Ectodermal cell (in vitro differentiated cells): ENCODE data around the gene NMRK1.

Experiments used
- H3K27ac ChIP-seq: 2 replicates; pipeline ENCODE4 v1.7.0; 2013; ENCODE audit warnings: mild to moderate bottlenecking, low read depth, low read length; ENCODE audit not compliant: insufficient read depth, poor library complexity, severe bottlenecking
- H3K27me3 ChIP-seq: 2 replicates; pipeline ENCODE4 v1.7.0; 2013; ENCODE audit warnings: mild to moderate bottlenecking, low read length; ENCODE audit not compliant: insufficient read depth, control insufficient read depth, poor library complexity, severe bottlenecking
- H3K36me3 ChIP-seq: one replicate; pipeline ENCODE4 v1.7.0; 2013; ENCODE audit warnings: low read length; ENCODE audit not compliant: control insufficient read depth, insufficient read depth
- H3K4me1 ChIP-seq: one replicate; pipeline ENCODE4 v1.7.0; 2013; ENCODE audit warnings: low read length; ENCODE audit not compliant: control insufficient read depth, insufficient read depth
- H3K4me3 ChIP-seq: 2 replicates; pipeline ENCODE4 v1.7.0; 2013; ENCODE audit warnings: low read depth, low read length, control low read depth; ENCODE audit not compliant: insufficient read depth
- H3K9me3 ChIP-seq: 2 replicates; pipeline ENCODE4 v1.7.0; 2013; ENCODE audit warnings: mild to moderate bottlenecking, low read length, moderate library complexity; ENCODE audit not compliant: control insufficient read depth
- WGBS, 2 experiments: methylation state at CpG; one replicate each; pipeline ENCODE4 v1.1.7; 2013; ENCODE audit warnings: missing lambda C conversion rate in 2 of 2; 5-methylcytosine and 5-hydroxymethylcytosine counted together

The NMRK1 gene

DNA sequence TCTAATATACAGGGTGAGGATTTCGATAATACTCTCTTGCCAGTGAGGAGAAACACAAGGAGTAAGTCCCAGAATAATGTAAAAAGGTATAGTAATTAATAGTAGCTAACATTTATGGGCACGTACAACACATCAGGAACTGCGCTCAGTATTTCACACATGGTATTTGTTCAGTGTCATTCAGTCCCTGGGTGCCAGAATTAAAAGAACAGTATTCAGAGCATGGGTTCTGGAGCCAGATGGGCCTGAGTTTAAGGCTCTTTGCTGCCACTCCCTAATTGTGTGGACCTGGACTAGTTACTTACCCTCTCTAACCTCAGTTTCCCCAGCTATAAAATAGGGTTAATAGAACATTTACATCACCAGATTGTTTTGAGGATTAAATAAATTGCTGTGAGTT, 16.7 kb upstream of the NMRK1 start:
- Histone ChIP-seq H3K9me3 (no peaks in the 10 kb centered on the region), H3K4me3 (no peak overlapping the region), H3K4me1 (no peaks in the 10 kb centered on the region), H3K36me3 (no peaks in the 10 kb centered on the region), H3K27me3 (no peaks in the 10 kb centered on the region), H3K27ac (no peak overlapping the region)
- WGBS, 2 experiments = 91 to 98% methylated on average over 3 of the region's 3 CpGs

DNA sequence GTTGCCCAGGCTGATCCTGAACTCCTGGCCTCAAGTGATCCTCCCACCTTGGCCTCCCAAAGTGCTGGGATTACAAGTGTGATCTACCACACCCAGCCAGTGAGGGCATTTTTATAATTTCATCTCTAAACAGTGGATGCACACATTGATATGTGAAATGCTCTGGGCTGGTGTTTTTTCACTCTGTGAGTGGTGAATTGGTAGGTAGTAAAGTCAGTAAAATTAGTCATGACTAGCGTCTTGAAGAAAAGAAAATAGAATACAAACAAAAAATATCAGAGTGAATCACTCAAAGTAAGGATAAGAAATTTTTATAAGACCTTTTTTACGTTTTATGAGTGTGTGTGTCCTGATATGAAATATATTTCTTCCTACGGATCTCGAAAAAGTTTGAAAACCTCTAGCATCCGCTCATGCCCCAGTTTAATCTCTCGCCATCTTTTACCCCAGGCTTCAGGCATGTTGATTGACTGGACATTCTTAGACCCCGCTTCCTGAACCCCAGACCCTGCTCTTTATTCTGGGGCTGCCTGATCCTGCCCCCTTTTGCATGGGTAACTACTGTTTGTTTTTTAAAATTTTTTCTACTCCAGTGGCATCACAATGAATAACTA, 14.3 kb upstream of the NMRK1 start:
- H3K27ac ChIP-seq = no peak overlapping the region

GRCh38 chr9:75101004-75101588, 13.1 kb upstream of the NMRK1 start:
- Histone ChIP-seq H3K9me3 (no peaks in the 10 kb centered on the region), H3K4me1 (no peaks in the 10 kb centered on the region), H3K27me3 (no peaks in the 10 kb centered on the region), H3K27ac (no peak overlapping the region), H3K36me3 (no peaks in the 10 kb centered on the region), H3K4me3 (no peak overlapping the region)
- 82 to 89% methylated on average over 9 of the region's 9 CpGs for WGBS, 2 experiments

More for the DNA sequence above, 14.3 kb upstream of the NMRK1 start:
- H3K4me1 ChIP-seq = no peaks in the 10 kb centered on the region
- 93 to 95% methylated on average over 6 to 7 of the region's 7 CpGs for WGBS, 2 experiments
- no peaks in the 10 kb centered on the region for H3K27me3 ChIP-seq
- H3K4me3 ChIP-seq = no peak overlapping the region
- H3K9me3 ChIP-seq = no peaks in the 10 kb centered on the region
- no peaks in the 10 kb centered on the region for H3K36me3 ChIP-seq

DNA sequence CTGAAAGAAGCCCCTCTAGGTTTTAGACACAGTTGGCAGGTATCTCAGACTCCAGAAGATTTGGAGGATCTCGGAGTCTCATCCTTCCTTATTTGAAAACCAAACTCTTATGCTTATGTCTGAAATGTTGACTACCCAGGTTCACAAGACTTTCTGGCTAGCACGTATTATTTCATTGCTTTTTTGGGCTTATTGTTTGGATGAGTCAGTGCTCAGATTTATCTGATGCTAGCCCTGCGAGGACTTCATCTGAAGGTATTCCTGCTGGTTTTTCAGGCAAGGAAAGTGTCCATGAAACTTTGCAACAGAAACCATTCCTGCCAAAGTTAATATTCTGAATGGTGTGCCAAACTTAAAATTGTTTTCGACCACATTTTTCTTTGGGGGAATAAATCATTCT, 8.8 kb upstream of the NMRK1 start:
- H3K4me3 ChIP-seq = no peak overlapping the region
- no peaks in the 10 kb centered on the region for H3K9me3 ChIP-seq
- H3K27me3 ChIP-seq = no peaks in the 10 kb centered on the region
- no peaks in the 10 kb centered on the region for H3K4me1 ChIP-seq
- H3K27ac ChIP-seq = no peak overlapping the region
- H3K36me3 ChIP-seq = no peaks in the 10 kb centered on the region
- 88 to 96% methylated on average over 4 of the region's 4 CpGs for WGBS, 2 experiments

- Histone ChIP-seq H3K9me3 (no peaks in the 10 kb centered on the region), H3K4me3 (no peak overlapping the region), H3K36me3 (no peaks in the 10 kb centered on the region), H3K4me1 (peaks cover 4% of the 10 kb centered on the region), H3K27ac (no peak overlapping the region), H3K27me3 (peaks cover 14% of the 10 kb centered on the region)
- 94 to 98% methylated on average over 4 of the region's 4 CpGs for WGBS, 2 experiments
Observed at GRCh38 chr9:75092766-75093165, 4.8 kb upstream of the NMRK1 start.

DNA sequence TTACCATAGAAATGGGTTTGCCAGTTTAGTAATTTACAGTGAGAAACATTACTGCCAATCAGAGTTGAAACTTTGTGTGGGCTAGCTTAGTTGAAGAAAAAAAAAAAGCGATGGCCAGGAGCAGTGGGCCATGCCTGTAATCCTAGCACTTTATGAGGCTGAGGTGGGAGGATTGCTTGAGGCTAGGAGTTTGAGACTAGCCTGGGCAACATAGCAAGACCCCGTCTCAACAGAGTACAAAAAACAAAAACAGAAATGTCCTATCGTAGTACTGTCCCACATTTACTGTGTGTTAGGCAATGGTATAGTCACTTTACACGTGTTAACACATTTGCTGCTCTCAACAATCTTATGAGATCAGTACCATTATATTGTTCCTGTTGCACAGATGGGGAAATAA, 2.6 kb upstream of the NMRK1 start:
- Histone ChIP-seq H3K27me3 (peaks cover 14% of the 10 kb centered on the region), H3K36me3 (no peaks in the 10 kb centered on the region), H3K4me1 (peaks cover 4% of the 10 kb centered on the region), H3K9me3 (no peaks in the 10 kb centered on the region), H3K4me3 (no peak overlapping the region), H3K27ac (no peak overlapping the region)
- 95 to 98% methylated on average over 4 of the region's 4 CpGs for WGBS, 2 experiments

GRCh38 chr9:75089373-75089766, 1.4 kb upstream of the NMRK1 start:
- Histone ChIP-seq H3K27ac (no peak overlapping the region), H3K36me3 (no peaks in the 10 kb centered on the region), H3K4me1 (peaks cover 4% of the 10 kb centered on the region), H3K4me3 (peak overlapping the region; percentile 67), H3K9me3 (no peaks in the 10 kb centered on the region), H3K27me3 (peaks cover 14% of the 10 kb centered on the region)
- WGBS, 2 experiments = 49 to 52% methylated on average over 11 of the region's 11 CpGs

- H3K36me3 ChIP-seq = no peaks in the 10 kb centered on the region
- H3K9me3 ChIP-seq = no peaks in the 10 kb centered on the region
- peaks cover 4% of the 10 kb centered on the region for H3K4me1 ChIP-seq
- 0% methylated on average over 37 to 38 of the region's 43 CpGs for WGBS, 2 experiments
- H3K4me3 ChIP-seq = peak overlapping the region; percentile 67
- H3K27ac ChIP-seq = no peak overlapping the region
- H3K27me3 ChIP-seq = peaks cover 14% of the 10 kb centered on the region
Observed at GRCh38 chr9:75088646-75089372, 854 bp upstream of the NMRK1 start.

GRCh38 chr9:75087289-75087823, 599 bp downstream of the NMRK1 start:
- Histone ChIP-seq H3K4me3 (peak overlapping the region; percentile 73), H3K4me1 (peaks cover 9% of the 10 kb centered on the region), H3K36me3 (no peaks in the 10 kb centered on the region), H3K27ac (no peak overlapping the region), H3K9me3 (no peaks in the 10 kb centered on the region), H3K27me3 (peaks cover 14% of the 10 kb centered on the region)
- 8% methylated on average over 19 to 20 of the region's 20 CpGs for WGBS, 2 experiments

GRCh38 chr9:75086541-75087288, 1.2 kb downstream of the NMRK1 start:
- Histone ChIP-seq H3K4me3 (peak overlapping the region; percentile 73), H3K27ac (no peak overlapping the region)
- WGBS, 2 experiments = 71 to 73% methylated on average over 16 of the region's 16 CpGs

More at GRCh38 chr9:75086541-75087288, 1.2 kb downstream of the NMRK1 start:
- H3K4me1 ChIP-seq = peaks cover 9% of the 10 kb centered on the region
- no peaks in the 10 kb centered on the region for H3K9me3 ChIP-seq
- H3K36me3 ChIP-seq = no peaks in the 10 kb centered on the region
- peaks cover 14% of the 10 kb centered on the region for H3K27me3 ChIP-seq
